ENCODE results near the gene TBC1D2B. TPM values are rescaled to one million over a fixed set of nuclear protein-coding genes. Genes with fewer than 3 reads are reported as not detected.

TBC1D2B gene
- total RNA-seq, 1 experiment from 2014 or later = 18.3 TPM

DNA sequence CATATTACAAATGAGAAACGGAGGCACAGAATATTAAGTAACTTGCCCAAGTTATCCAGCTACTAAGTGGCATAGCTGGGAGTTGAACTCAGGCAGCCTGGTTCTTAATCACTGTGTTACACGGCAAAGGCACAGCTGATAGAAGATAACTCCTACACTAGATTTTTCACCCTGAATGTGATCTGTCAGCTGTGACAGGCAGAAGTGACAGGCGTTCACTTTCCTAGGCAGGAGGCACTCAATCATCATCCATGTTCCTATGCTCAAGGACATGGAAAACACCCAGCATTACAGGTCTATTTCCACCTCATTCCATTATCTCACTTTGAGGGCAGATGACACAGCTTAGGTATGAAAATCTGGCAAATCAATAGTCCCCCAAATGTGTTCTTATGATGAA is 35.6 kb downstream of the TBC1D2B start:
- POLR2A ChIA-PET = no interaction called here
- CTCF ChIA-PET = interaction anchor here (1.6 kb wide), 1 partner anchor 66 kb away, joined by 7 read pairs; no protein-coding TSS in a partner anchor
- H3K4me3 Mint-ChIP-seq = no peak overlapping the region
- H3K4me1 Mint-ChIP-seq = peaks cover 6% of the 10 kb centered on the region
- no peaks in the 10 kb centered on the region for H3K9me3 Mint-ChIP-seq
- no peaks in the 10 kb centered on the region for H3K27me3 Mint-ChIP-seq (ENCODE audit: low read depth)
- DNase-seq (ENCODE audit: low spot score) = no peak
- ATAC-seq = no peak
- no peak for TF ChIP-seq ZNF317 (CRISPR knock-in tag; IDR thresholded peaks at IDR 0.05; ENCODE audit: borderline replicate concordance, low read depth)
- H3K27ac Mint-ChIP-seq = no peak overlapping the region
- H3K36me3 Mint-ChIP-seq = peaks cover 7% of the 10 kb centered on the region

DNA sequence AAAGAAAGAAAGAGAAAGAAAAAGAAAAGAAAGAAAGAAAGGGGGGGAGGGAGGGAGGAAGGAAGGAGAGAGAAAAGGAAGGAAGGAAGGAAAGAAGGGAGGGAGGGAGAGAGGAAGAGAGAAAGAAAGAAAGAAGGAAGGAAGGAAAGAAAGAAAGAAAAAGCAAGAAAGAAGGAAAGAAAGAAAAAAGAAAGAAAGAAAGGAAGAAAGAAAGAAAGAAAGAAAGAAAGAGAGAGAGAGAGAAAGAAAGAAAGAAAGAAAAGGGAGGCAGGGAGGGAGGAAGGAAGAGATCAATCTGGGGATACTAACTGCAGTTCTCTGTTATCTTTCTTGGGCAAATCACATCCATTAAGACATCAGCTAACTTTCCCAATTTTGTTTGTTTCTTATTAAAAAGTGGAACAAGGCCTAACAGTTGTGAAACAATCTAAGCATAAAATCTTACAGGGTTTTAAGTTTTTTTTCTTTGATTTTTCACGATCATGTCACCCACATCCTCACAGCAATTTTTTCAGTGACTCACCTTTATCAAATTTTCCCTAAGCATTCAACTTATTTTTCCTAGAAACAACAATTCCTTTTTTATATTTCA is 36.8 kb downstream of the TBC1D2B start:
- Mint-ChIP-seq H3K27ac (no peak overlapping the region), H3K4me1 (peaks cover 6% of the 10 kb centered on the region), H3K36me3 (peaks cover 7% of the 10 kb centered on the region), H3K27me3 (ENCODE audit: low read depth) (no peaks in the 10 kb centered on the region), H3K9me3 (no peaks in the 10 kb centered on the region), H3K4me3 (no peak overlapping the region)
- no peak for DNase-seq (ENCODE audit: low spot score)
- CTCF ChIA-PET = interaction anchor here (1.6 kb wide), 1 partner anchor 67 kb away, joined by 7 read pairs; no protein-coding TSS in a partner anchor
- POLR2A ChIA-PET = no interaction called here
- ATAC-seq = no peak
- TF ChIP-seq ATF1 (CRISPR knock-in tag; IDR thresholded peaks at IDR 0.05) = no peak
- TF ChIP-seq, protein P1, sequence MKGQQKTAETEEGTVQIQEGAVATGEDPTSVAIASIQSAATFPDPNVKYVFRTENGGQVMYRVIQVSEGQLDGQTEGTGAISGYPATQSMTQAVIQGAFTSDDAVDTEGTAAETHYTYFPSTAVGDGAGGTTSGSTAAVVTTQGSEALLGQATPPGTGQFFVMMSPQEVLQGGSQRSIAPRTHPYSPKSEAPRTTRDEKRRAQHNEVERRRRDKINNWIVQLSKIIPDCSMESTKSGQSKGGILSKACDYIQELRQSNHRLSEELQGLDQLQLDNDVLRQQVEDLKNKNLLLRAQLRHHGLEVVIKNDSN (CRISPR knock-in tag; IDR thresholded peaks at IDR 0.05) = no peak
- no peak for TF ChIP-seq ZNF416 (CRISPR knock-in tag; IDR thresholded peaks at IDR 0.05)
- TF ChIP-seq EMX1 (CRISPR knock-in tag; IDR thresholded peaks at IDR 0.05) = no peak
- no peak for TF ChIP-seq RORB (CRISPR knock-in tag; IDR thresholded peaks at IDR 0.05)
- TF ChIP-seq, protein P2, sequence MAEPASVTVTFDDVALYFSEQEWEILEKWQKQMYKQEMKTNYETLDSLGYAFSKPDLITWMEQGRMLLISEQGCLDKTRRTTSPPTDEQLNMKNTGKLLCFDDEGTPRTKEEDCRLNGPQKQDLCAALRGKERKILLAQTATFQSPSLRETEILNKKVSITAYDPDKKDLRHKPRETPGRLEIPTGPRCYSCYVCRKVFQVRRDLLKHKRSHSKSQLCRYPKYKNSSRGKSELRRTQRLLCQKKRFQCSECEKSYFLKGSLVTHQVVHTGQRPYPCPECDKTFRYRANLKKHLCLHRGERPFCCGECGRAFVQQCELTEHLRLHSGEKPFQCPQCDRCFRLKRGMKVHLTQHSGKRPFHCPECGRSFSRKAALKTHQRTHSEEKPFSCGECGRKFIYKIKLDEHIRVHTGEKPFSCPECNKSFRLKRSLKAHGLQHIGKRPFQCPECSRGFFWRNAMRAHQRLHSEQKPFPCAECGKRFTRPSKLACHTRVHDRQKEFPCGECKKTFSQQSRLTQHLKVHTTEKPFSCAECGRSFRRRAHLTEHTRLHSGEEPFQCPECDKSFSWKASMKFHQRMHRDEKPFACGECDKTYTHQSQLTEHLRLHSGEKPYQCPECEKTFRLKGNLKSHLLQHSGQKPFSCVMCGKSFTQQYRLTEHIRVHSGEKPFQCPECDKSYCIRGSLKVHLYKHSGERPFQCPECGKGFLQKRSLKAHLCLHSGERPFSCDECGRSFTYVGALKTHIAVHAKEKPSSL (CRISPR knock-in tag; conservative IDR thresholded peaks at IDR 0.05) = no peak
- no peak for TF ChIP-seq ZNF396 (CRISPR knock-in tag; IDR thresholded peaks at IDR 0.05; ENCODE audit: borderline replicate concordance)
- TF ChIP-seq ZBTB21 (CRISPR knock-in tag; IDR thresholded peaks at IDR 0.05; ENCODE audit: borderline replicate concordance) = no peak
- TF ChIP-seq CBFB (CRISPR knock-in tag; IDR thresholded peaks at IDR 0.05; ENCODE audit: low read depth) = no peak
- TF ChIP-seq, protein P3, sequence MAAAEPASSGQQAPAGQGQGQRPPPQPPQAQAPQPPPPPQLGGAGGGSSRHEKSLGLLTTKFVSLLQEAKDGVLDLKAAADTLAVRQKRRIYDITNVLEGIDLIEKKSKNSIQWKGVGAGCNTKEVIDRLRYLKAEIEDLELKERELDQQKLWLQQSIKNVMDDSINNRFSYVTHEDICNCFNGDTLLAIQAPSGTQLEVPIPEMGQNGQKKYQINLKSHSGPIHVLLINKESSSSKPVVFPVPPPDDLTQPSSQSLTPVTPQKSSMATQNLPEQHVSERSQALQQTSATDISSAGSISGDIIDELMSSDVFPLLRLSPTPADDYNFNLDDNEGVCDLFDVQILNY (CRISPR knock-in tag; IDR thresholded peaks at IDR 0.05) = no peak
- TF ChIP-seq, protein P4, sequence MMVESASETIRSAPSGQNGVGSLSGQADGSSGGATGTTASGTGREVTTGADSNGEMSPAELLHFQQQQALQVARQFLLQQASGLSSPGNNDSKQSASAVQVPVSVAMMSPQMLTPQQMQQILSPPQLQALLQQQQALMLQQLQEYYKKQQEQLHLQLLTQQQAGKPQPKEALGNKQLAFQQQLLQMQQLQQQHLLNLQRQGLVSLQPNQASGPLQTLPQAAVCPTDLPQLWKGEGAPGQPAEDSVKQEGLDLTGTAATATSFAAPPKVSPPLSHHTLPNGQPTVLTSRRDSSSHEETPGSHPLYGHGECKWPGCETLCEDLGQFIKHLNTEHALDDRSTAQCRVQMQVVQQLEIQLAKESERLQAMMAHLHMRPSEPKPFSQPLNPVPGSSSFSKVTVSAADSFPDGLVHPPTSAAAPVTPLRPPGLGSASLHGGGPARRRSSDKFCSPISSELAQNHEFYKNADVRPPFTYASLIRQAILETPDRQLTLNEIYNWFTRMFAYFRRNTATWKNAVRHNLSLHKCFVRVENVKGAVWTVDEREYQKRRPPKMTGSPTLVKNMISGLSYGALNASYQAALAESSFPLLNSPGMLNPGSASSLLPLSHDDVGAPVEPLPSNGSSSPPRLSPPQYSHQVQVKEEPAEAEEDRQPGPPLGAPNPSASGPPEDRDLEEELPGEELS (CRISPR knock-in tag; IDR thresholded peaks at IDR 0.05) = no peak
- TF ChIP-seq, protein P5, sequence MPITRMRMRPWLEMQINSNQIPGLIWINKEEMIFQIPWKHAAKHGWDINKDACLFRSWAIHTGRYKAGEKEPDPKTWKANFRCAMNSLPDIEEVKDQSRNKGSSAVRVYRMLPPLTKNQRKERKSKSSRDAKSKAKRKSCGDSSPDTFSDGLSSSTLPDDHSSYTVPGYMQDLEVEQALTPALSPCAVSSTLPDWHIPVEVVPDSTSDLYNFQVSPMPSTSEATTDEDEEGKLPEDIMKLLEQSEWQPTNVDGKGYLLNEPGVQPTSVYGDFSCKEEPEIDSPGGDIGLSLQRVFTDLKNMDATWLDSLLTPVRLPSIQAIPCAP (CRISPR knock-in tag; IDR thresholded peaks at IDR 0.05) = no peak
- TF ChIP-seq SMAD4 (CRISPR knock-in tag; IDR thresholded peaks at IDR 0.05) = no peak
- TF ChIP-seq ZNF317 (CRISPR knock-in tag; IDR thresholded peaks at IDR 0.05; ENCODE audit: borderline replicate concordance, low read depth) = no peak
- no peak for TF ChIP-seq RELA (CRISPR knock-in tag; IDR thresholded peaks at IDR 0.05; ENCODE audit: borderline replicate concordance)
- TF ChIP-seq ZNF121 (CRISPR knock-in tag; IDR thresholded peaks at IDR 0.05) = no peak

Measured in WTC11 (cell line).